CD14-positive monocyte (primary cell): ENCODE data around the gene BSDC1. TPM values are rescaled to one million over a fixed set of nuclear protein-coding genes. Genes with fewer than 3 reads are reported as not detected.

Experiments used
- DNase-seq, 3 donors: peaks; one replicate each; pipeline ENCODE4 v3.0.0-alpha.2; 2011 to 2022
- H2AFZ ChIP-seq: 2 replicates; pipeline ENCODE4 v1.6.0; 2012; ENCODE audit warnings: mild to moderate bottlenecking, low read depth, low read length, inconsistent platforms; ENCODE audit not compliant: insufficient read depth, poor library complexity, severe bottlenecking
- H3K27ac ChIP-seq, 2 donors: 1 replicate in 1 of 2; 2 replicates in 1 of 2; pipeline ENCODE4 v1.5.1; 2012 to 2013; ENCODE audit warnings: low read length in 2 of 2, control low read depth in 1 of 2, inconsistent platforms in 1 of 2, low read depth in 1 of 2, mild to moderate bottlenecking in 1 of 2
- H3K27me3 ChIP-seq, 2 donors: one replicate each; pipeline versions ENCODE4 v1.6.0 to v1.6.1; 2011 to 2013; ENCODE audit warnings: low read length in 2 of 2; ENCODE audit not compliant: control insufficient read depth in 2 of 2, insufficient read depth in 2 of 2
- H3K36me3 ChIP-seq, 2 donors: replicated peaks in 1 of 2; 1 replicate in 1 of 2; 2 replicates in 1 of 2; pipeline versions ENCODE4 v1.5.1 to v1.6.1; 2012 to 2013; ENCODE audit warnings: low read length in 2 of 2, control low read depth in 1 of 2, inconsistent platforms in 1 of 2, mild to moderate bottlenecking in 1 of 2; ENCODE audit not compliant: insufficient read depth in 2 of 2, control insufficient read depth in 1 of 2
- H3K4me1 ChIP-seq, 2 donors: 1 replicate in 1 of 2; 2 replicates in 1 of 2; pipeline versions ENCODE4 v1.5.1 to v1.6.1; 2012 to 2013; ENCODE audit warnings: low read length in 2 of 2, control low read depth in 1 of 2, inconsistent platforms in 1 of 2, mild to moderate bottlenecking in 1 of 2, moderate library complexity in 1 of 2; ENCODE audit not compliant: insufficient read depth in 2 of 2, control insufficient read depth in 1 of 2
- H3K4me2 ChIP-seq: replicated peaks from 2 replicates; pipeline ENCODE3; 2012; ENCODE audit warnings: low read length, moderate library complexity, mild to moderate bottlenecking; ENCODE audit not compliant: poor library complexity, severe bottlenecking; ENCODE audit errors: extremely low read depth
- H3K4me3 ChIP-seq, 3 experiments: fragments of 200-600 bp in 1 of 3; sonication (generic) in 1 of 3; replicated peaks in 1 of 3; 1 replicate in 2 of 3; 2 replicates in 1 of 3; pipeline ENCODE4 v1.5.1; 2011 to 2013; ENCODE audit warnings: low read length in 3 of 3, mild to moderate bottlenecking in 3 of 3, control low read depth in 2 of 3, low read depth in 2 of 3, inconsistent platforms in 1 of 3, moderate library complexity in 1 of 3
- H3K79me2 ChIP-seq: 2 replicates; pipeline ENCODE4 v1.6.0; 2012; ENCODE audit warnings: mild to moderate bottlenecking, control low read depth, inconsistent platforms, low read length, moderate library complexity; ENCODE audit not compliant: insufficient read depth
- H3K9ac ChIP-seq: 2 replicates; pipeline ENCODE4 v1.6.0; 2017; ENCODE audit warnings: low read length, mild to moderate bottlenecking; ENCODE audit not compliant: insufficient read depth, poor library complexity, severe bottlenecking
- H3K9me3 ChIP-seq, 2 donors: replicated peaks in 1 of 2; 1 replicate in 1 of 2; 2 replicates in 1 of 2; pipeline versions ENCODE4 v1.5.1 to v1.6.1; 2012 to 2013; ENCODE audit warnings: low read length in 2 of 2, control low read depth in 1 of 2; ENCODE audit not compliant: control insufficient read depth in 1 of 2, insufficient read depth in 1 of 2
- H4K20me1 ChIP-seq: 2 replicates; pipeline ENCODE4 v1.6.0; 2012; ENCODE audit warnings: mild to moderate bottlenecking, low read length, control low read depth, moderate library complexity; ENCODE audit not compliant: insufficient read depth
- H3K27ac Mint-ChIP-seq, 7 donors: one replicate each; pipeline ENCODE4 v1.8.0; 2020; ENCODE audit warnings: mild to moderate bottlenecking in 7 of 7, mixed read lengths in 7 of 7, moderate library complexity in 6 of 7, inconsistent platforms in 2 of 7
- H3K27me3 Mint-ChIP-seq, 3 donors: one replicate each; pipeline ENCODE4 v1.8.0; 2021 to 2022; ENCODE audit warnings: low read depth in 3 of 3, mild to moderate bottlenecking in 3 of 3, mixed read lengths in 3 of 3, moderate library complexity in 3 of 3, inconsistent platforms in 1 of 3
- H3K36me3 Mint-ChIP-seq, 2 donors: one replicate each; pipeline ENCODE4 v1.8.0; 2020; ENCODE audit warnings: mixed read lengths in 2 of 2, inconsistent platforms in 1 of 2, mild to moderate bottlenecking in 1 of 2
- H3K4me1 Mint-ChIP-seq: one replicate; pipeline ENCODE4 v1.8.0; 2020; ENCODE audit warnings: mild to moderate bottlenecking, mixed read lengths
- H3K4me3 Mint-ChIP-seq, 2 donors: one replicate each; pipeline ENCODE4 v1.8.0; 2020; ENCODE audit warnings: mild to moderate bottlenecking in 2 of 2, mixed read lengths in 2 of 2, moderate library complexity in 1 of 2
- H3K9me3 Mint-ChIP-seq, 7 donors: one replicate each; pipeline ENCODE4 v1.8.0; 2020 to 2022; ENCODE audit warnings: mixed read lengths in 7 of 7, mild to moderate bottlenecking in 6 of 7, moderate library complexity in 6 of 7, inconsistent platforms in 2 of 7
- CTCF ChIP-seq: fragments of 200-600 bp; IDR thresholded peaks from one replicate; pipeline ENCODE4 v1.8.0; 2022; ENCODE audit warnings: antibody characterized with exemption, mild to moderate bottlenecking
- WGBS: methylation state at CpG from one replicate; pipeline ENCODE4 v1.1.5; 2013; ENCODE audit warnings: missing lambda C conversion rate; ENCODE audit not compliant: insufficient coverage; 5-methylcytosine and 5-hydroxymethylcytosine counted together
- intact Hi-C, 2 donors: fragments of 100-400 bp; cut with micrococcal nuclease; formaldehyde crosslinking; loops; one replicate each; pipeline versions ENCODE4 v1.15.0 to v1.15.1; 2023
- polyA plus RNA-seq, 3 donors: library from polyadenylated mRNA; depleted of rRNA in 1 of 3; unstranded in 2 of 3; stranded (reverse) in 1 of 3; fragments of 300-500 nt in 2 of 3; fragments of >200 nt in 1 of 3; fragmentation: Illumina TruSeq in 2 of 3; gene quantifications; 1 replicate in 2 of 3; 2 replicates in 1 of 3; pipeline ENCODE4 v1.2.3, GENCODE V29; 2012 to 2021

Gene BSDC1
- polyA plus RNA-seq, 3 donors = 19.0 to 42.4 (median 23.7) TPM

GRCh38 chr1:32377541-32378220 lies 16.6 kb downstream of the BSDC1 start:
- no peak for TF ChIP-seq CTCF
- Histone ChIP-seq H3K4me2 (no peak overlapping the region), H3K9ac (no peak overlapping the region), H3K27ac (no peak overlapping the region), H3K9me3 (no peaks in the 10 kb centered on the region), H4K20me1 (peaks cover 5% of the 10 kb centered on the region), H3K79me2 (no peaks in the 10 kb centered on the region), H3K4me3 (no peak overlapping the region), H3K36me3 (peaks cover 87 to 100% of the 10 kb centered on the region in 2 donors), H3K27me3 (no peaks in the 10 kb centered on the region), H3K4me1 (no peaks in the 10 kb centered on the region), H2AFZ (no peak overlapping the region)
- Mint-ChIP-seq H3K36me3 (peaks cover 94 to 99% of the 10 kb centered on the region in 2 donors), H3K9me3 (no peaks in the 10 kb centered on the region), H3K27me3 (peaks cover 0 to 8% (median 1%) of the 10 kb centered on the region in 3 donors), H3K4me1 (no peaks in the 10 kb centered on the region), H3K4me3 (no peak overlapping the region), H3K27ac (no peak overlapping the region)
- intact Hi-C loops = loop anchor here in 1 of 2 donors (10.0 kb wide), 1 partner anchor 163 kb away; no protein-coding TSS in a partner anchor
- no peak for DNase-seq
- 97% methylated on average over 11 of the region's 12 CpGs for WGBS

- Mint-ChIP-seq H3K36me3 (peaks cover 93 to 97% of the 10 kb centered on the region in 2 donors), H3K4me3 (no peak overlapping the region), H3K27ac (no peak overlapping the region)
Measured at GRCh38 chr1:32376199-32376598, 18.0 kb downstream of the BSDC1 start.

More at GRCh38 chr1:32376199-32376598, 18.0 kb downstream of the BSDC1 start:
- H3K4me2 ChIP-seq = no peak overlapping the region
- Mint-ChIP-seq H3K9me3 (no peaks in the 10 kb centered on the region), H3K27me3 (peaks cover 0 to 5% (median 1%) of the 10 kb centered on the region in 3 donors), H3K4me1 (peaks cover 3% of the 10 kb centered on the region)
- no peaks in the 10 kb centered on the region for H3K9me3 ChIP-seq
- no peaks in the 10 kb centered on the region for H3K27me3 ChIP-seq
- H3K9ac ChIP-seq = no peak overlapping the region
- WGBS = 97% methylated on average over 4 of the region's 11 CpGs
- H3K36me3 ChIP-seq = peaks cover 79 to 98% of the 10 kb centered on the region in 2 donors
- H4K20me1 ChIP-seq = peaks cover 16% of the 10 kb centered on the region
- no peaks in the 10 kb centered on the region for H3K79me2 ChIP-seq
- H2AFZ ChIP-seq = no peak overlapping the region
- no peak for DNase-seq
- H3K4me1 ChIP-seq = no peaks in the 10 kb centered on the region
- H3K27ac ChIP-seq = no peak overlapping the region
- no peak overlapping the region for H3K4me3 ChIP-seq
- TF ChIP-seq CTCF = no peak
- intact Hi-C loops = loop anchor here in 1 of 2 donors (10.0 kb wide), 1 partner anchor 161 kb away; no protein-coding TSS in a partner anchor
